ENCODE measurements around the gene ABHD14A. TPM values are rescaled to one million over a fixed set of nuclear protein-coding genes. Genes with fewer than 3 reads are reported as not detected.

Gene ABHD14A
- total and polyA plus RNA-seq, 2 of the 13 experiments (the other 11 are each of a cell fraction or from before 2014, with no cell fraction given), result 29.5 to 46.9 TPM

- no peak for TF ChIP-seq ZNF83 (CRISPR knock-in tag; IDR thresholded peaks at IDR 0.05; ENCODE audit: borderline replicate concordance)
- TF ChIP-seq SIN3B (IDR thresholded peaks at IDR 0.05; ENCODE audit: low read length), result peak; percentile 57; the same call in 1 of the 2 replicates
- TF ChIP-seq HNRNPH1 (optimal IDR thresholded peaks at IDR 0.05; ENCODE audit: low read depth, low read length), result no peak
- no peak for TF ChIP-seq TCF12 (IDR thresholded peaks at IDR 0.05)
- TF ChIP-seq TCF12 (CRISPR knock-in tag; IDR thresholded peaks at IDR 0.05), result no peak
- TF ChIP-seq FOSL1 (CRISPR knock-in tag; IDR thresholded peaks at IDR 0.05; ENCODE audit: borderline replicate concordance), result no peak
- TF ChIP-seq HMGXB3 (CRISPR knock-in tag; IDR thresholded peaks at IDR 0.05; ENCODE audit: borderline replicate concordance), result peak; percentile 99
- no peak for TF ChIP-seq ZBTB44 (CRISPR knock-in tag; IDR thresholded peaks at IDR 0.05)
- TF ChIP-seq SRY (CRISPR knock-in tag; IDR thresholded peaks at IDR 0.05), result peak; percentile 82
- TF ChIP-seq HOMEZ (CRISPR knock-in tag; IDR thresholded peaks at IDR 0.05; ENCODE audit: low read depth), result 0 out of 2 replicates have a peak, but pooled peaks have one; percentile 49
- TF ChIP-seq ZNF556 (CRISPR knock-in tag; IDR thresholded peaks at IDR 0.05; ENCODE audit: borderline replicate concordance), result peak; percentile 50; the same call in 1 of the 2 replicates
- TF ChIP-seq KDM6A (CRISPR knock-in tag; IDR thresholded peaks at IDR 0.05; ENCODE audit: low read depth), result no peak
- no peak for TF ChIP-seq EZH2 (conservative IDR thresholded peaks at IDR 0.05; ENCODE audit: low read depth, low read length)
- TF ChIP-seq KAT8 (CRISPR knock-in tag; IDR thresholded peaks at IDR 0.05), result peak; percentile 94
- TF ChIP-seq ZNF263 (CRISPR knock-in tag; IDR thresholded peaks at IDR 0.05), result peak; percentile 91
- TF ChIP-seq ZNF138 (CRISPR knock-in tag; IDR thresholded peaks at IDR 0.05; ENCODE audit: low read depth), result peak; percentile 83
- no peak; the same call in 1 of the 2 replicates for TF ChIP-seq ZNF431 (CRISPR knock-in tag; IDR thresholded peaks at IDR 0.05; ENCODE audit: borderline replicate concordance, low read depth)
- peak; percentile 47; the same call in 1 of the 2 replicates for TF ChIP-seq FOXO1 (CRISPR knock-in tag; IDR thresholded peaks at IDR 0.05)
- no peak for TF ChIP-seq ZNF496 (CRISPR knock-in tag; IDR thresholded peaks at IDR 0.05; ENCODE audit: insufficient replicate concordance)
- no peak for TF ChIP-seq ZNF367 (CRISPR knock-in tag; IDR thresholded peaks at IDR 0.05; ENCODE audit: borderline replicate concordance)
- no peak for TF ChIP-seq ATF5 (CRISPR knock-in tag; IDR thresholded peaks at IDR 0.05; ENCODE audit: low read depth)
- peak; percentile 77 for TF ChIP-seq ZSCAN9 (CRISPR knock-in tag; IDR thresholded peaks at IDR 0.05; ENCODE audit: borderline replicate concordance)
Observed at GRCh38 chr3:51941798-51942602, 32.9 kb upstream of the ABHD14A start, which contains the start of the genes PARP3 and RRP9 (continued).

Measured in HepG2 (cell line).